Measurements from ENCODE around the gene TMEM200C. TPM values are rescaled to one million over a fixed set of nuclear protein-coding genes. Genes with fewer than 3 reads are reported as not detected.

Gene TMEM200C
- total and polyA plus RNA-seq, 9 of the 15 experiments (the other 6 are each of a cell fraction or from before 2014, with no cell fraction given): 0.04 TPM; not detected in 8

DNA sequence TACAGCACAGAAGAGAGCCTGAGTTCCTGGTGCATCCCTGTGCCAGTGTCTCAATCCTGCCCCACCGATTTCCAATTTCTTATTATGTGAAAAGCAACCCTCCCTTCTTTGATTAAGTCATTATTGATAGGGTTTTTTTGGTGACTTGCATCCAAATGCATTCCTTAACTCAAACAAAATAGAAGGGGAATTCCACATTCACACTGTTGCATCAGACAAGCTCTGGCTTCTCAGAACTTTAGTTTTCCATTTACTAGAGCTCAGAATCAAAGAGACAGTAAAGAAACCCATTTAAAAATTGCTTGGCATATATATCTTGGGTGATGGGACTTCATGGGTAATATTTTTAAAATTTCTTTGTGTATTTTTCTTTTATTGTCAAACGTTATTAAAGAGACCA is 13.8 kb upstream of the TMEM200C start:
- no peaks in the 10 kb centered on the region for H3K9me3 ChIP-seq (replicated peaks; ENCODE audit: control insufficient read depth, insufficient read depth, low read depth, low read length)
- H2AFZ ChIP-seq (ENCODE audit: low read depth, low read length): no peak overlapping the region
- H3K36me3 ChIP-seq (ENCODE audit: control insufficient read depth, insufficient read depth, low read length): no peaks in the 10 kb centered on the region
- H3K79me2 ChIP-seq (ENCODE audit: control insufficient read depth, insufficient read depth, low read length): no peaks in the 10 kb centered on the region
- H3K27me3 ChIP-seq (ENCODE audit: control insufficient read depth in 2 of 2, insufficient read depth in 2 of 2, low read length in 2 of 2): no peaks in the 10 kb centered on the region
- no peaks in the 10 kb centered on the region for H4K20me1 ChIP-seq (replicated peaks; ENCODE audit: control insufficient read depth, insufficient read depth, low read length)
- DNase-seq (ENCODE audit: extremely low read depth in 1 of 4, low spot score in 3 of 4): no peak
- in situ Hi-C loops (cut with MboI): no loop called here
- no peak for TF ChIP-seq SAFB (IDR thresholded peaks at IDR 0.05; ENCODE audit: borderline replicate concordance, low read depth, low read length)
- TF ChIP-seq, protein P1, sequence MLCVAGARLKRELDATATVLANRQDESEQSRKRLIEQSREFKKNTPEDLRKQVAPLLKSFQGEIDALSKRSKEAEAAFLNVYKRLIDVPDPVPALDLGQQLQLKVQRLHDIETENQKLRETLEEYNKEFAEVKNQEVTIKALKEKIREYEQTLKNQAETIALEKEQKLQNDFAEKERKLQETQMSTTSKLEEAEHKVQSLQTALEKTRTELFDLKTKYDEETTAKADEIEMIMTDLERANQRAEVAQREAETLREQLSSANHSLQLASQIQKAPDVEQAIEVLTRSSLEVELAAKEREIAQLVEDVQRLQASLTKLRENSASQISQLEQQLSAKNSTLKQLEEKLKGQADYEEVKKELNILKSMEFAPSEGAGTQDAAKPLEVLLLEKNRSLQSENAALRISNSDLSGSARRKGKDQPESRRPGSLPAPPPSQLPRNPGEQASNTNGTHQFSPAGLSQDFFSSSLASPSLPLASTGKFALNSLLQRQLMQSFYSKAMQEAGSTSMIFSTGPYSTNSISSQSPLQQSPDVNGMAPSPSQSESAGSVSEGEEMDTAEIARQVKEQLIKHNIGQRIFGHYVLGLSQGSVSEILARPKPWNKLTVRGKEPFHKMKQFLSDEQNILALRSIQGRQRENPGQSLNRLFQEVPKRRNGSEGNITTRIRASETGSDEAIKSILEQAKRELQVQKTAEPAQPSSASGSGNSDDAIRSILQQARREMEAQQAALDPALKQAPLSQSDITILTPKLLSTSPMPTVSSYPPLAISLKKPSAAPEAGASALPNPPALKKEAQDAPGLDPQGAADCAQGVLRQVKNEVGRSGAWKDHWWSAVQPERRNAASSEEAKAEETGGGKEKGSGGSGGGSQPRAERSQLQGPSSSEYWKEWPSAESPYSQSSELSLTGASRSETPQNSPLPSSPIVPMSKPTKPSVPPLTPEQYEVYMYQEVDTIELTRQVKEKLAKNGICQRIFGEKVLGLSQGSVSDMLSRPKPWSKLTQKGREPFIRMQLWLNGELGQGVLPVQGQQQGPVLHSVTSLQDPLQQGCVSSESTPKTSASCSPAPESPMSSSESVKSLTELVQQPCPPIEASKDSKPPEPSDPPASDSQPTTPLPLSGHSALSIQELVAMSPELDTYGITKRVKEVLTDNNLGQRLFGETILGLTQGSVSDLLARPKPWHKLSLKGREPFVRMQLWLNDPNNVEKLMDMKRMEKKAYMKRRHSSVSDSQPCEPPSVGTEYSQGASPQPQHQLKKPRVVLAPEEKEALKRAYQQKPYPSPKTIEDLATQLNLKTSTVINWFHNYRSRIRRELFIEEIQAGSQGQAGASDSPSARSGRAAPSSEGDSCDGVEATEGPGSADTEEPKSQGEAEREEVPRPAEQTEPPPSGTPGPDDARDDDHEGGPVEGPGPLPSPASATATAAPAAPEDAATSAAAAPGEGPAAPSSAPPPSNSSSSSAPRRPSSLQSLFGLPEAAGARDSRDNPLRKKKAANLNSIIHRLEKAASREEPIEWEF (CRISPR knock-in tag; IDR thresholded peaks at IDR 0.05): no peak
- TF ChIP-seq ZNF696 (CRISPR knock-in tag; conservative IDR thresholded peaks at IDR 0.05): no peak
- TF ChIP-seq ZNF282 (CRISPR knock-in tag; IDR thresholded peaks at IDR 0.05): no peak
- no peak for TF ChIP-seq ZNF699 (CRISPR knock-in tag; IDR thresholded peaks at IDR 0.05; ENCODE audit: insufficient replicate concordance)
- H3K4me2 ChIP-seq (ENCODE audit: insufficient read depth, low read length): no peak overlapping the region
- ATAC-seq: no peak
- no peaks in the 10 kb centered on the region for H3K4me1 ChIP-seq (replicated peaks in 1 of 2; ENCODE audit: control insufficient read depth in 2 of 2, insufficient read depth in 2 of 2, low read length in 2 of 2)
- no peaks in the 10 kb centered on the region for H3K9me1 ChIP-seq (ENCODE audit: control insufficient read depth, insufficient read depth, low read length)
- ChIA-PET CTCF (ENCODE audit: low intra/inter-chr PET ratio) (no interaction called here), POLR2A (interaction anchor here (0.5 to 0.6 kb wide), 2 partner anchors 15 to 1173 kb away, joined by 3 read pairs; no protein-coding TSS in a partner anchor)
- BruUV-seq (replicated peaks): no TSS peak
- intact Hi-C loops (cut with micrococcal nuclease): no loop called here
- no peak overlapping the region for H3K4me3 ChIP-seq
- no peak for FAIRE-seq
- H3K27ac ChIP-seq (ENCODE audit: extremely low read depth, low read depth, low read length): no peak overlapping the region
- H3K9ac ChIP-seq (ENCODE audit: insufficient read depth in 1 of 2, low read depth in 2 of 2, low read length in 2 of 2): no peak overlapping the region
- 0% methylated on average over 2 of the region's 2 CpGs for WGBS (ENCODE audit: insufficient coverage, low coverage, missing lambda C conversion rate)
